T-helper 1 cell treated with Interleukin-12 subunit alpha and Interleukin-12 subunit beta and Interleukin-4 antibody, amounts not matched to agents 30 ng/mL and 1 ng/mL, for 36 hours (primary cell): ENCODE measurements around the gene DOCK3. TPM values are rescaled to one million over a fixed set of nuclear protein-coding genes. Genes with fewer than 3 reads are reported as not detected.
"Not testable (repeated sequence)": the region's sequence is repeated elsewhere in the genome, so short reads cannot be mapped to it uniquely, and the experiment has no call there.

Source experiments
- intact Hi-C: fragments of 100-400 bp; cut with micrococcal nuclease; formaldehyde crosslinking; loops from one replicate; pipeline ENCODE4 v1.15.1; 2024
- total RNA-seq: library from RNA; stranded (reverse); gene quantifications from 2 replicates; pipeline ENCODE4 v1.2.3, GENCODE V29; 2022

The DOCK3 gene
- total RNA-seq, 1 donor from 2014 or later, result 1.5 TPM

DNA sequence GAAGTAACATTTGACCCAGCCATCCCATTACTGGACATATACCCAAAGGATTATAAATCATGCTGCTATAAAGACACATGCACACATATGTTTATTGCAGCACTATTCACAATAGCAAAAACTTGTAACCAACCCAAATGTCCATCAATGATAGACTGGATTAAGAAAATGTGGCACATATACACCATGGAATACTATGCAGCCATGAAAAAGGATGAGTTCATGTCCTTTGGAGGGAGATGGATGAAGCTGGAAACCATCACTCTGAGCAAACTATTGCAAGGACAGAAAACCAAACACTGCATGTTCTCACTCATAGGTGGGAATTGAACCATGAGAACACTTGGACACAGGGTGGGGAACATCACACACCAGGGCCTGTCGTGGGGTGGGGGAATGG is 208.0 kb downstream of the DOCK3 start:
- intact Hi-C loops, result not testable (repeated sequence)

DNA sequence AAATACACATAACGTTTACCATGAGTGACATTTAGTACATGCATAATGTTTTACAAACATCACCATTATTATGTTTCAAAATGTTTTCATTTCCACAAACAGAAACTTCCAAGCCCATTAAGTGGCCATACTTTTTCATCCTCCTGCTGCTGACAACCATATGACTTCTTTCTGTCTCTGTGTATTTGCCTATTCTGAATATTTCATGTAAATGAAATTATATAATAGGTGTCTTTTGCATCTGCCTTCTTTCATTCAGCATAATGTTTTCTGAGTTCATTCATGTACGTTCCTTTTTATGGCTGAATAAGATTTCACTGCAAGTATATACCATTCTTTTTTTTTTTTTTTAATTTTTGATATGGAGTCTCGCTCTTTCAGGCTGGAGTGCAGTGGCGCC is 209.0 kb downstream of the DOCK3 start:
- intact Hi-C loops, result no loop called here

DNA sequence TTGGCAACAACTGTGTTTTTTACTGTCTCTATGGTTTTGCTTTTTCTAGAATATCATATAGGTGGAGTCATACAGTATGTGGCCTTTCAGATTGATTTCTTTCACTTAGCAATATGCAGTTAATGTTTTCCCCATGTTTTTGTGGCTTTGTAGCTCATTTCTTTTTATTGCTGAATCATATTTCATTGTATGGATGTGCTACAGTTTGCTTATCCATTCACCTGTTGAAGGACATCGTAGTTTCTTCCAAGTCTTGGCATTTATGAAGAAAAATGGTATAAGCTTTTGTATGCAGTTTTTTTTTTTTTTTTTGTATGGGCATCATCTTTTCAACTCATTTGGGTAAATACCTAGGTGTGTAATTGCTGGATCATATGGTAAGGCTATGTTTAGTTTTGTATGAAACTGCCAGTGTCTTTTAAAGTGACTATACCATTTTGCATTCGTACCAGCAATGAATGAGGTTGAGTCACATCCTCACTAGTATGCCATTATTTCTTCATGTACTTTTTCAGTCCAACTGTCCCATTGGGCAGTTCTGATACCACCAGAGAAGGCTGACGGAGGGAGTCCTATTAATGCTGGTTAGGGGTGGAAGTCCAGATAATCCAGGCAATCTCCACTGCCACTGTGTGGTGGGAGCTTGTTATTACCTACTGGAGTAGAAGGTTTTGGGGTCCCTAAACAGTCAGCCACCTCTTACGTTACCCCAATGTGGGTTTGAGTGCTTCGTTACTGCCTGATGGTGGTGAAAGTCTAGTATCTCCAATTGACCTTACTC is 210.5 kb downstream of the DOCK3 start:
- intact Hi-C loops, result no loop called here

DNA sequence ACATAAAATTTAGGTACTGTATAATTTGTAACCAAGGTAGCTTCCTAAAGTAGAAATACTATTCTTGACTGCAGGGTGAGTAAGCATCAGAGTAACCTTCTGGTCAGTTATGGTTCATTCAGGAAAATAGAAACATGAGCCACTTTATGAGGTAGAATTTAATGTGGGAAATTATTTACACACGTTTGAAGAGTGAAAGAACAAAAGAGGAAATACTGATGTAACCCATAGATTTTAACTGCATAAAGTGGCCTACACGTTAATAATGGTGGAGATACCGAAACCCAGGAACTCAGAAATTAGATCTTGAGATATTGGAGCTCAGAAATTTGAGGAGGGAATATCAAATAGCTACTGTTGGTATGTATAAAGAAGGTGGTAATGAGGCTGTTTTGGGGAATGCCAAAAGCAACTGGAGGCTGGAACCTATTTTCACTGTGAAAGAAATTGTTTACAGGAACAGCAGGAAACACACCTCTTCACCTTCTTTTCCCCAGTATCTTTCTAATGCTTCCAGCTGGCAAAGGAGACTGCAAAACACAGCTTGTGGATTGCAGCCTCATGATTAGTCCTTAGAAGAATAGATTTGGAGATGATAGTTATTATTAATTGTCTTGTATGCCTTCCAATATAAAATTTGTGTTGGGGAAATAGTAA is 216.1 kb downstream of the DOCK3 start:
- intact Hi-C loops, result no loop called here

DNA sequence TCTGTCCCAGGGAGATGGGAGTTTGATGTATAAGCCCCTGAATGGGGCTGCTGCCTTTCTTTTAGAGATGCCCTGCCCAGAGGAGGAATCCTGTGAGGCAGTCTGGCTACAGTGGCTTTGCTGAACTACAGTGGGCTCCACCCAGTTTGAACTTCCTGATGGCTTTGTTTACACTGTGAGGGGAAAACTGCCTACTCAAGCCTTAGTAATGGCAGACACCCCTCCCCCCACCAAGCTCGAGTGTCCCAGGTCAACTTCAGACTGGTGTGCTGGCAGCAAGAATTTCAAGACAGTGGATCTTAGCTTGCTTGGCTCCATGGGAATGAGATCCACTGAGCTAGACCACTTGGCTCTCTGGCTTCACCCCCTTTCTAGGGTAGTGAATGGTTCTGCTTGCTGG is 226.4 kb downstream of the DOCK3 start:
- intact Hi-C loops, result not testable (repeated sequence)

DNA sequence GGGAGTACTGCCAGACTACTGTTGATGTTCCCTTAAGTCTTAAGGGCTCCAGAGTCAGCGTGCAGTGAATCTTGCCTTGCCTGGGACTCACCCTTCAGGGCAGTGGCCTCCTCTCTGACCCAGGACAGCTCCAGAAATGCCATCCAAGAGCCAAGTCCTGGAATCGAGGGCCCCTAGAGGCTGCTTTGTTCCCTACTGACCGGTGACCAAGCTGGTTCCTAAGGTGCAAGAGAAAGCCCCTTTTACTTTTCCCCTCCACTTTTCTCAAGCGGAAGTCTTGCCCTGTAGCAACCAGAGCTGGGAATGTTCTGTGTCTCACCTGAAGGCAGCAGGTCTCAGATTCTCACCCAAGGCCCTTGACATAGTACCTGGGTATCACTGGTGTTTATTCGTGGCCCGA is 238.0 kb downstream of the DOCK3 start:
- intact Hi-C loops, result no loop called here

DNA sequence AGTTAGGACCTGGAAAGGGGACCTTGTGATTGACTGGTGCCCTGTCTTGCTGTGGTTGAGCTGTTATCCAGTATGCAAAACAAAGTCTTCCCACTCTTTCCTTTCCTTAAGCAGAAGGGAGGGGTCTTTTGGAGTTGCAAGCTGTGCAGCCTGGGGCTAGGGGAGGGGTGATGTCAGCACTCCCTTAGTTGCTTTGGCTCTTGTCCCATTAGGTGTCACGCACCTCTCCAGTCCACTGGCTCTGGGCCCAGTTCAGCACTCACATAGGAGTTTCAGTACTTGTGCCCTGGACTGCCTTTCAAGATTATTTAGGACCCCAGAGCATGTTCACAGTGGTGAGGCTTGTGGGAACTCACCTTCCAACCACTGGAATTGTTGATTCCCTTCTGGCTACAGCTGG is 238.5 kb downstream of the DOCK3 start:
- intact Hi-C loops, result no loop called here

DNA sequence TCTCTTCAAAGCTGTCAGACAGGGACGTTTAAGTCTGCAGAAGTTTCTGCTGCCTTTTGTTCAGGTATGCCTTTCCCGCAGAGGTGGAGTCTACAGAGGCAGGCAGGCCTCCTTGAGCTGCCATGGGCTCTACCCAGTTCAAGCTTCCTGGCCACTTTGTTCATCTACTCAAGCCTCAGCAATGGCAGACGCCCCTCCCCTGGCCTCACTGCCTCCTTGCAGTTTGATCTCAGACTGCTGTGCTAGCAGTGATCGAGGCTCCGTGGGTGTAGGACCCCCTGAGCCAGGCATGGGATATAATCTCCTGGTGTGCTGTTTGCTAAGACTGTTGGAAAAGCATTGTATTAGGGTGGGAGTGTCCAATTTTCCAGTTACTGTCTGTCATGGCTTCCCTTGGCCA is 247.3 kb downstream of the DOCK3 start:
- intact Hi-C loops, result not testable (repeated sequence)

DNA sequence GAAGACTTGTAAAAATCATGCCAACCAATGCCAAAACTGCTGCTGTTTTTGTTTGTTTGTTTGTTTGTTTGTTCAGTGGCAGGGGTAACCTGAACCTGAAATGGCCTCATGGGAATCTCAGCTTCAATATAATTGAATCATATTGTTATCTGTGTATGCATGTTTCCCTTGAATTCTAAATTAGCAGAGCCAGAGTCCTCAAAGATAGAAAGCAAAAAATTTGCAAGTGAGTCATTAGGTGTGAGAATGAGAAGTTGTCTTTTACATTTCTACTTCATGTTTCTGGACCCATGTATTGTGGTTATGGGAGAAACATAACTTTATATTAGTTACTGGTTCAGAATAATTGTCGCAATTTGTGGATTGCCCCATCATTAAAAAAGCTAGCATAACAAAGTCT is 249.2 kb downstream of the DOCK3 start:
- intact Hi-C loops, result no loop called here

DNA sequence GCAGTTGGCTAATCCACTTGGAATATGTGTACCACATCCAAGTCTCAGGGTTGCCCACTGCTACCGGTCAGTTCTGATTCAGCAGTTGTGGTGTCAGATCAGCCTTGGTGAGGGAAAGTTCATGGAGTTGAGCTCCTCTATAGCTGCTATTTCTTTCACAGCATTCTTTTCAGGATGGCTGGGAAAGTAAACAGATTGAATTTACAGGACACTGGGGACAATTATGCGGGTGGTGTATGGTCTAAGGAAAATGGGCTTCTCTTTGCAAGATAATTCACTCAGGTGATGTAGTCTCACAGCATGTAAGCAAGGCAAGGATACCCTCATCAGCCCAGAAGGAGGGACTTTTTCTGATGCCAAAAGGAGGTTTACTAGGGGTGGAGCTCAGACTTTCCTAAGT is 249.9 kb downstream of the DOCK3 start:
- intact Hi-C loops, result no loop called here

DNA sequence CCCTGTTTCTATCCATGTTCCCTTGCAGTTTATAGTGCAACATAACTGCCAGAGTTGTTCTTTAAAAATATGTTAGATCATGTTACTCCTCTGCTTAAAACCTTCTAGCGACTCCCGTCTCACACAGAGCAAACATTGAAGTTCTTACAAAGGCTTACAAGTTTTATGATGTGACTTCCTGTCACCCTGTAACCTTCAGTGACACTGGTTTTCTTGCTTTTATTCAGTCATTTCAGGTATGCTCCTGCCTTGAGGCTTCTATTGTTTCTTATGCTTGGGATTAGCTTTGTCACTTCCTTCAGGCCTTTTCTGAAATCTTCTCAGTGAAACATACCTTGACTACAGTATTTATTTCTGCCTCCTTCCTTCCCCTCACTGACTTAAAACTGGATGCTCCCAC is 252.1 kb downstream of the DOCK3 start:
- intact Hi-C loops, result no loop called here

DNA sequence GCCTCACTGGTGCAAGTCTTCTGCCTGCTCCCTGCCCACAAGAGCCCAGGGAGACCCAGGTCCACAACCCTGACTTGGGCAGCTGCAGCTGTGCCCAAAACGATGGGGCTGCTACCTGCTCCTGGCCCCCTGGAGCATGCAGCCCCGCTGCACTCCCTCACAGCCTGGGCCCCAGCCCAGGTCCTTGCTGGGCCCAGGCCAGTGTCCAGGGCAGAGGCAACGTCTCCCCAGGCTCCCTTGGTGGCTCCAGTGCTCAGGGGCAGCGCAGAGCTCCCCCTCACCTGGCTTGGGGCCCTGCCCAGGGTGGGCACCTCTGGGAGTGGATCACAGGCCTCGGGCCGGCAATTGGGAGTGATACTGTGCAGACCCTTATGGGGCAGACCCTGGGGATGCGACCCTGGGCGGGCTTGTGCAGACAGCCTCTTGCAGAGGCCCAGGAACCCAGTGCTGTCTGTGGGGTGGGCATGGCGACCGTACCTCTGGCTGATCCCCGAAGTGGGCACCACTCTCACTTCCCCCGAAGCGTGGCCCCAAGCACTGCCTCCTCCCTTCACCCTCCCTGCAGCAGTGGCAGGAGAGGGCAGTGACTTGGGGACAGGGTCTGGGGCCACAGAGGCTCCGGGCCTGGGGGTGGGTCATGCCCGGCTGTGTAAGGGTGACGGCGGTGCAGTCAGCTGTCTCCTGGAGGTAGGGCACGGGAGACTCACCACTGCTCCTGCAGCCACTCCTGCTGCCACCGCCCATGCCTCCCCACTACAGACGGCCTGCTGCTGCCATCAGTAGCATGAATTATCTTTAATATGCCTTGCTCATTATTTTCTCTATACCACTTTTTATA is 255.9 kb downstream of the DOCK3 start:
- intact Hi-C loops, result no loop called here

DNA sequence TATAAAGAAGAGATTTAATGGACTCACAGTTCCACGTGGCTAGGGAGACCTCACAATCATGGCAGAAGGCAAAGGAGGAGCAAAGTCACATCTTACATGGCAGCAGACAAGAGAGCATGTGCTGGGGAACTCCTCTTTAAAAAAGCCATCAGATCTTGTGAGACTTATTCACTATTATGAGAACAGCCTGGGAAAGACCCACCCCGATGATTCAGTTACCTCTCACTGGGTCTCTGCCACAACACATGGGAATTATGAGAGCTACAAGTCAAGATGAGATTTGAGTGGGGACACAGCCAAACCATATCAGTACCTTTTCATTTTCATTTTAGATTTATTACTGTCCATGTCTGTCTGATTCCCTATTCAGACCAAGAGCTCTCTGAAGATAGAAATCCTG is 258.2 kb downstream of the DOCK3 start:
- intact Hi-C loops, result not testable (repeated sequence)

DNA sequence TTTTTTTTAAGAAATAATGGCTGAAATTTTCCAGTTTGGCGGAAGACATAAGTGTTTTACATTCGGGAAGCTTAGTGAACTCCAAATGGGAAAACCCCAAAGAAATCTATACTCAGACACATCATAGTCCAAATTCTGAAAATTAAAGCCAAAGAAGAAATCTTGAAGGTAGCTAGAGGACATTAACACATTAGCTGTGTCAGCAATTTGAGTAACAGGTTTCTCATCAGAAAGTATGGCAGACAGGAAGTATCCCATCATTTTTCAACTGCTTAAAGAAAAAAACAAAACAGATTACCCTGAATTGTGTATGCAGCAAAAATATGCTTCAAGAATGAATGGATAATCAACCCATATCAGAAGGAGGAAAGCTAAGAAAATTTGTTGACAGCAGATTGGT is 261.7 kb downstream of the DOCK3 start:
- intact Hi-C loops, result no loop called here

DNA sequence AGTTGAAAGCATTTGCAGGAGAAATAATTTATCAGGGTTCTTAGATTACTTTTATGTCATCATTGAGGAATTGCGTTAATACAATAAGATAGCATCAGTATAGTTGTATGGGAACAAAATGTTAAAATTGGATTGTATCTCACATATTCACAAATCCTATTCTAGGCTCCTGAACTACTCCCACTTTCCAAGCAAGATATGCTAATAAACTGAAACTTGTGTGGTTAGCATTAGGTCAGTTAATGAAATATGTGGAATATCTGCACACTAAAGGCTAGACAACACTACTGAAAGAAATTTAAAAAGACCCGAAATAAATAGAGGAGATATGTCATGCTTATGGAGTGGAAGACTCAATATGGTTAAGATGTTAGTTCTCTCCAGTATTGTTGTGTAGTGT is 272.7 kb downstream of the DOCK3 start:
- intact Hi-C loops, result no loop called here

DNA sequence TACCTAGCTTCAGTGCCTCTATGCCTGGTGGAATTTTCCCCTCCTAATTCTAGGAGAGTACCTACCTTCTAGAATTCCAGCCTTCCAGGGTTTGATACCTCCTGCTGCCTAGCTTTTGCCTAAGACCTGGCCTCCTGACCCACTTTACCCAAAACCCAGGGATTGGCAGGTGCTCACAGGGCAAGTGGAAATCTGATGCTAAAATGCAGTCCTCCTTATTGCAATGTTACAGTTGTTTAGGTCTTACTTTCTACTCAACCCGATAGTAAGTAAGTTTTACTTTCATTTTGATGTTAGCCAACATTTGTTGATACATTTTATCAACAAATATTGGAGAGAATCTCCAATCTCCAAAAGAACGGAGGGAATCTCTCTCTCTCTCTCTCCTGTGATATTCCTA is 275.9 kb downstream of the DOCK3 start:
- intact Hi-C loops, result loop anchor here (5.0 kb wide), 2 partner anchors 333 to 378 kb away; partner anchors contain the start of gene MAPKAPK3

DNA sequence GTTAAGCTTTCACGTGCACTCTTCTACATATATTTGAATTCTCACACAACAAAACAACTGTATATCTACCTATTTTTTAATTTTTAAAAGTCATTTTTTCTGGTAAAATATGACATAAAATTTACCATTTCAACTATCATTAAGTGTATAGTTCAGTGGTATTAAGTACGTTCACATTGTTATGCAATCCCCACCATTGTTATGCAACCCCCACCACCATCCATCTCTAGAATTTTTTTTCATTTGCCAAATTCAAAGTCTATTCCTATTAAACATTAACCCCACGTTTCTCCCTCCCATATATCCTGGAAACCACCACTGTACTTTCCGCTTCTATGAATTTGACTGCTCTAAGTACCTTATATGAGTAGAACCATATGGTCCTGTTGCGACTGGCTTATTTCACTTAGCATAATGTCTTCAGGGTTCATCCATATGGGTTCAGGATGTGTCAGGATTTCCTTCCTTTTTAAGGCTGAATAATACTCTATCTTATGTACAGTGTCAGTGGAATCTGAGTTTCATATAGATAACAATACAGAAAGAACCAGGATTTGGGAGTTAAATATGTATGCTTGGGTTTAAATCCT is 279.2 kb downstream of the DOCK3 start:
- intact Hi-C loops, result loop anchor here (5.0 kb wide), 2 partner anchors 337 to 382 kb away; partner anchors contain the start of gene MAPKAPK3

DNA sequence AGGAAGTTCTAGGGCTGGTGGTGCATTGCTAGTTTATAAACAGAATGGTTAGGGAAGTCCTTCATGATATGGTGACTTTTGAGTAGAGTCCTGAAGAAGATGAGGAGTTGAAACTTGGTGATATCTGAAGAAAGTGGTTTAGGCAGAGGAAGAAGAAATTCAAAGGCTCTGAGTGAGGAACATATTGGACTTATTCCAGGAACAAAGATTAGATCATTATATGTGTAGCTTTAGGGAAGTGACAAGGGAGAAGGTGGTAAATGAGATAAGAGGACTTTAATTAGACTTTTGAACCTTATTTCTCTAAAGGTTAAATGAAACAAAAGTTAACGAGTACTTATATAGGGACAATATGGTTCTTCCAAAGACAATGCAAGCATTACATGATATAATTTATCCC is 286.7 kb downstream of the DOCK3 start:
- intact Hi-C loops, result no loop called here

DNA sequence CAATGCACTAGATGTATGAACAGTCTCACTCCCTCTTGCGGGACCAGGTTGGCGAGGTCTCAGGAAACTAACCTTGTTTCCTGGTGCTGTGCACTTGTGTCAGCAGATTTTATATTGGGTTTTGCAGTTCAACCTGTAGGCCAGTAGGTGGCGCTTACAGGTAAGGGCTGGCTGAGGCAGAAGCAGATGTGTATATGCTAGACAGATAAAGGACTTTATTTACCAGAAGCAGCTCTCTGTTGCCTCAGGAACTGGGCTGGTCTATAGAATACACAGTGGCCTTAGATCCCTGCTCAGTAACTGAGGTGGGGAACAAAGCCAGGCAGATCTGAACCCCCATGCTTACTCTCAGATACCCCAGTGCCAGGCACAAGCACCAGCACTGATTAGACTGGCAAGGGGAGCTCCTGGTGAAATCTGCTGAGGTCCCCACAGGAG is 296.8 kb downstream of the DOCK3 start:
- intact Hi-C loops, result loop anchor here (1.0 to 2.0 kb wide), 6 partner anchors 53 to 413 kb away; no protein-coding TSS in a partner anchor

DNA sequence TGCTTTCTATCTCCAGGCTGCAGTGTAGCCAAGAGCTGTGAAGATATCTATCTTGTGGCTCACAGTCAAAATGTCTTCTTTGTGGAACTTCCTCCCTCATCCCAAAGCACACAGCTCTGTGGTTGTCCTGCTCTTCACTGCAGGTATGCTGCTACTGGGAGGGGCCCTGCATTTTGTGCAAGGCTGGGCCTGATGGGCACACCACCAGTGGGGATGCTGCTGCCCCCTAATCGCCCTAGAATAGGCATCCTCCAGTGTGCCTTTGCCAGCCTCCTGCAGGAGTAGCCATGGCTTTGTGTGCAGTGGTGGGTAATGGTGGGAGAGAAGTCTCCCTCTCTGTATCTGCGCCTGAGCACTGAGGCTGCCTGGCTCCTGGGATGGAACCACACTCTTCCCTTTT is 297.3 kb downstream of the DOCK3 start:
- intact Hi-C loops, result no loop called here

DNA sequence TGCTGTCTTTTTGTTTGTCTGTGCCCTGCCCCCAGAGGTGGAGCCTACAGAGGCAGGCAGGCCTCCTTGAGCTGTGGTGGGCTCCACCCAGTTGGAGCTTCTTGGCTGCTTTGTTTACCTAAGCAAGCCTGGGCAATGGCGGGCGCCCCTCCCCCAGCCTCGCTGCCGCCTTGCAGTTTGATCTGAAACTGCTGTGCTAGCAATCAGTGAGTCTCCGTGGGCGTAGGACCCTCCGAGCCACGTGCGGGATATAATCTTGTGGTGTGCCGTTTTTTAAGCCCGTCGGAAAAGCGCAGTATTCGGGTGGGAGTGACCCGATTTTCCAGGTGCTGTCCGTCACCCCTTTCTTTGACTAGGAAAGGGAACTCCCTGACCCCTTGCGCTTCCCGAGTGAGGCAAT is 303.9 kb downstream of the DOCK3 start:
- intact Hi-C loops, result not testable (repeated sequence)
